Glutamatergic neuron (in vitro differentiated cells): ENCODE data around the gene RBM23. TPM values are rescaled to one million over a fixed set of nuclear protein-coding genes. Genes with fewer than 3 reads are reported as not detected.
"Not testable (repeated sequence)": the region's sequence is repeated elsewhere in the genome, so short reads cannot be mapped to it uniquely, and the experiment has no call there.

Experiments
- DNase-seq: peaks from one replicate; pipeline ENCODE4 v3.0.0; 2022
- H3K27ac Mint-ChIP-seq: one replicate; pipeline ENCODE4 v1.8.0; 2020; ENCODE audit warnings: mild to moderate bottlenecking, mixed read lengths, inconsistent platforms; ENCODE audit not compliant: unreplicated experiment
- H3K27me3 Mint-ChIP-seq: one replicate; pipeline ENCODE4 v1.8.0; 2020; ENCODE audit warnings: mild to moderate bottlenecking, moderate library complexity, mixed read lengths, inconsistent platforms; ENCODE audit not compliant: unreplicated experiment
- H3K36me3 Mint-ChIP-seq: one replicate; pipeline ENCODE4 v1.8.0; 2020; ENCODE audit warnings: mild to moderate bottlenecking, mixed read lengths, inconsistent platforms; ENCODE audit not compliant: unreplicated experiment
- H3K4me1 Mint-ChIP-seq: one replicate; pipeline ENCODE4 v1.8.0; 2020; ENCODE audit warnings: mild to moderate bottlenecking, low read depth, mixed read lengths, inconsistent platforms; ENCODE audit not compliant: unreplicated experiment
- H3K4me3 Mint-ChIP-seq: one replicate; pipeline ENCODE4 v1.8.0; 2020; ENCODE audit warnings: mild to moderate bottlenecking, mixed read lengths, inconsistent platforms; ENCODE audit not compliant: unreplicated experiment
- H3K9me3 Mint-ChIP-seq: one replicate; pipeline ENCODE4 v1.8.0; 2020; ENCODE audit warnings: mild to moderate bottlenecking, moderate library complexity, mixed read lengths, inconsistent platforms; ENCODE audit not compliant: unreplicated experiment
- CTCF ChIP-seq: fragments of 200-600 bp; sonication (generic); IDR thresholded peaks from one replicate; pipeline ENCODE4 v1.5.0; 2021; ENCODE audit not compliant: partially characterized antibody, unreplicated experiment
- long read RNA-seq: library from polyadenylated mRNA; unstranded; transcript quantifications from one replicate; pipeline ENCODE4 v2.0.0, GENCODE V29; 2020; ENCODE audit not compliant: unreplicated experiment
- total RNA-seq: library from RNA; stranded (reverse); fragmentation: NEBNext Ultra II Directional; extraction: Animal tissue kit (Norgen Biotek cat#: 25700); gene quantifications from one replicate; pipeline ENCODE4 v1.2.1, GENCODE V29; 2021; ENCODE audit not compliant: unreplicated experiment

RBM23 gene
- 70.9 TPM for total RNA-seq
- long read RNA-seq, full-length matches to known transcripts: 14 of 21 reads
- long read RNA-seq, partial matches to known transcripts: 2 of 21 reads
- long read RNA-seq, other reads (novel, unspliced or antisense): 5 of 21 reads

GRCh38 chr14:22918804-22919600, at the start of gene RBM23:
Gene RBM23, minus strand, starts transcription at chr14:22919149.
- H3K4me1 Mint-ChIP-seq: peaks cover 4% of the 10 kb centered on the region
- H3K9me3 Mint-ChIP-seq: peaks cover 9% of the 10 kb centered on the region
- H3K36me3 Mint-ChIP-seq: no peaks in the 10 kb centered on the region
- DNase-seq: peak; percentile 100
- peak within 1 kb of the TSS; percentile 100 for H3K27ac Mint-ChIP-seq
- TF ChIP-seq CTCF: no peak
- H3K27me3 Mint-ChIP-seq: peaks cover 10% of the 10 kb centered on the region
- peak within 1 kb of the TSS; percentile 98 for H3K4me3 Mint-ChIP-seq

GRCh38 chr14:22966783-22967269, 47.9 kb upstream of the RBM23 start:
- peaks cover 1% of the 10 kb centered on the region for H3K27me3 Mint-ChIP-seq
- no peak for TF ChIP-seq CTCF

GRCh38 chr14:22965916-22966782, 47.2 kb upstream of the RBM23 start:
- not testable (repeated sequence) for H3K27ac Mint-ChIP-seq, H3K27me3 Mint-ChIP-seq, DNase-seq, H3K9me3 Mint-ChIP-seq, H3K36me3 Mint-ChIP-seq, H3K4me3 Mint-ChIP-seq, H3K4me1 Mint-ChIP-seq

More at GRCh38 chr14:22966783-22967269, 47.9 kb upstream of the RBM23 start:
- peaks cover 1% of the 10 kb centered on the region for H3K9me3 Mint-ChIP-seq
- H3K27ac Mint-ChIP-seq: no peak overlapping the region
- DNase-seq: no peak
- H3K4me3 Mint-ChIP-seq: no peak overlapping the region
- H3K4me1 Mint-ChIP-seq: no peaks in the 10 kb centered on the region
- no peaks in the 10 kb centered on the region for H3K36me3 Mint-ChIP-seq

GRCh38 chr14:22962061-22962676, 43.2 kb upstream of the RBM23 start:
- Mint-ChIP-seq H3K4me1 (no peaks in the 10 kb centered on the region), H3K27me3 (peaks cover 1% of the 10 kb centered on the region), H3K4me3 (no peak overlapping the region), H3K36me3 (no peaks in the 10 kb centered on the region), H3K9me3 (peaks cover 1% of the 10 kb centered on the region), H3K27ac (no peak overlapping the region)
- no peak for DNase-seq
- no peak for TF ChIP-seq CTCF
